Left hindlimb (tissue), 1 donor: ENCODE data around the gene KIF6.

ENCODE experiments used
- DNase-seq: peaks from one replicate; pipeline ENCODE4 v3.0.0-alpha.2; 2018

KIF6 gene

DNA sequence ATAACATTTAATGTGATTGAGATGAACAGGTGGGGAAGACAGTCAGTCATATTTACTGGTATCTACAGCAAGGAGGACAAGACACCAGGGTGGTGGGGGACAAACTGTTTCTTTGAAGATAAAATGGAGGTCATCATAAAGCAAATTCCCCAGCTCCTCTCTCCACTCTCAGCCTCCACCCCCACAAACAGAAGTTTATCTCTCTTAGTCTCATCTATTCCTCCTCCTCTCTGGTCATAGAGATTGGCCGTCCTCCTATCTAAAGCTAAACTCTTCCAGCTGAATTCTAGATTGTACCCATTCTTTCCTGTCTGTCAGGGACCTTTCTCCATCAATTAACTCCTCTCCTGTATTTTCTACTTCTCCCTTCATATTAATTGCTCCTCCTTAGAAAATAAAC, 71.1 kb downstream of the KIF6 start:
- no peak for DNase-seq

DNA sequence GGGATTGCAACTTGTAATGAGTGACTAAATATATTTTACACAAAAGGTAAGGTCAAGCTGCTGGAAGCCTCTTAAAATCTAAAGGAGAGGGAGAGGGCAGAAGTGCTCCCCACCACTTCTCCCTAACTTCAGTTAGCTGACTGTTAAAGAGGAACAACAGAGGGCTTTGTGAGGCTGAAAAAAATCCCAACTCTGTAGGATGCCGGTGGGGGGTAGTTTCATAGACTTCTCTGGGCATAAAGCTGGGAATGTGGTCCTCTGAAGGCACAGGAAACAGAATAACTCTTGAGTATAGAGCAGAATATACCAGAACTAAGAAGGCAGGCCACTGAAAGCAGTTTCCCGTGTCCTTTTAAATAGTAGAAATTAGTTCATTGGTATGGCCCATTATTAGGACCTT, 71.6 kb downstream of the KIF6 start:
- no peak for DNase-seq

- DNase-seq = no peak
Measured at GRCh38 chr6:39649996-39650395, 75.2 kb downstream of the KIF6 start.

- DNase-seq = no peak
Measured at GRCh38 chr6:39646751-39647420, 78.3 kb downstream of the KIF6 start.

DNA sequence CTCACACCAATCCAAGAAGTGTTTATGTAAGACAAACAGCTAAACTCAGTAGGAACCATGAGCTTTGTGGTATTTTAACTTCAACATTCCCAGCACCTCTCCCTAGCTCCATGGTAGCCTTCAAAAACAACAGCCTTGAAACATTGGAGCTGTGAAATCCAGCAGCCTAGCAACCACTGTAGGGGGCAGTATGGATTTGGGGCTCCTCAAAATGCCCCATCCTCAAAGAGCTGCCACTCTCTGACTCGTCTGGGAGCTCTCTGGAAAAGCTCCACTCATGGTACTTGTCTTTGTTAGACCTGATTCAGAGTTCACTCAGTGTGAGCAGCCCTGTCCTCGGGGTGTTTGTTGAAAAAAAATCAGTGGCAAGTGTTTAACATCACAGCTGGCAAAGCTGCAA, 82.9 kb downstream of the KIF6 start:
- DNase-seq = no peak

DNA sequence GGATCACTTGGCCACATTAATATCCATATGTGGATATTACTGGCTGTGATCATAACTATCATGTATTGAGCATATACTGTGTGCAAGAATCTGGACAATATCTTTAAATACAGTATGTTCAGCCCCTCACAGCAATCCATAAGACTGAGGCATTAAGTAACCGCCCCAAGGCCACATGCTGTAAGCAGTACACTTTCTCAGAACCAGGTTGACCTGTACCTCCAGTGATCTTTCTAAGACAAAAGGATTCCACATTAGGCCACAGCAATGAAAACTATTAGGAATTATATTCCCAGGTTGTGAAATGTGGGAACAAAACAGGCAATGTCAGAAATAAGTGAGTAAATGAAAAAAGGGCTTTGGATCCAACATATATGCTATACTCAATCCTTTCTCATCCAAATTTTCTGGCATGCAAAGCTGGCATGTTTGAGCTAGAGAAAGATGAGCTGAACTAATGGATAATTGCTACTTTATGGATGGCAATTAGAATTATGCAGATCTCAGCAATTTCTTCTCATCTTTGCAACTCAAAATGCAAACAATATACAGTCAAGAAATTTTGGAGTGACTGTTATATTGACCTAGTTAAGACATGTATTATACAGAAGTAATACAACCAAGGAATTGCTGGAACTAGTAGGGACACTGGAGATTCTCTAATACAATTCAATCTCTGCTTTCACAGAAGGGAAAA, 86.9 kb downstream of the KIF6 start:
- DNase-seq = no peak

DNA sequence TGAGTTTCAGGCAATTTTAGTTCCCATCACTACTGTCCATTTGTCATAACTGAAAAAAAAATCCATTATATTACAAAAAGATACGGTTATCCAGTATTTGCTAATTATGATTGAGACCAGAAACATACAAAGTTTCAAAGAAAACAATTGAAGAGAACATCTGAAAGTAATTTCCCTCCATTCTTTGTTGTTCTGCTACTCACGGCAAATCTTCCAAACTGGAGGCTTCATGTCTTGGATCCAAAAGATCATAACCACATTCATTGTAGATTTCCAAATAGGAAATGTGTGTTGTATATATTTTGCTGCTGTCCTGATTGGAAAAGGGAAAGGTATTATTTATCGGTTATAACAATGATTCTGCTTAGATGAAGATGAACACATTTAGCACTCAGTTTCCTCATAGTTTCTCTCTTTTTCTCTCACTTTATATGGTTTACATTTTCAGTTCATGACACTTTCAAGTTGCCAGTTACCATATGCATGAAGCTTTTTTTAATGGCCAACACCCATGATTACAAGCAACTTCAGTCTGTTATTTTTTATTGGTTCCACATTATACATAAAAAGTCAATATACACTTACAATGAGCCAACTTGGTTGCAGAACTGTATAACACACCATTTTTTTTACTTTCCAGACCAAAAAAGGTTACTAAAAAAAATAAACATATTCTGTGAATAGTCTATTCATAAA, 90.4 kb downstream of the KIF6 start:
- DNase-seq = no peak

DNA sequence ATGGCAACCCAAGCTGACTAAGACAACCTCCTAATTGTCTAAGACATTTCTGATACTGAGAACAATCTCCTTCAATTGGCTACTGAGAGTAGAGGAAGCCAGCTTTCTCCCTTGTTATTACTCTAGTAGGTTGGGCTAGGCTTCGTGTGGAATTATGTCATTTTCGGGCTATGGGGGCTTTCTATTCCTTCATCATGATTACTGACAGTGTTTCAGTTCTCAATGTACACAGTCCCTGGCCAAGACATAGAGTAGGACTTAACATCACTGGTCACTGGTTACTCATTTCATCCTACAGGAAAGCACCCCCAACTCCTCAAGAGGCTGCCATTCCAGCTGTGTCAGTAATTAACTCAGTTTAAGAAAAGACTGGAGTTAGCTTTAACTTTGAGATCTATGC, 100.0 kb downstream of the KIF6 start:
- DNase-seq = no peak

DNA sequence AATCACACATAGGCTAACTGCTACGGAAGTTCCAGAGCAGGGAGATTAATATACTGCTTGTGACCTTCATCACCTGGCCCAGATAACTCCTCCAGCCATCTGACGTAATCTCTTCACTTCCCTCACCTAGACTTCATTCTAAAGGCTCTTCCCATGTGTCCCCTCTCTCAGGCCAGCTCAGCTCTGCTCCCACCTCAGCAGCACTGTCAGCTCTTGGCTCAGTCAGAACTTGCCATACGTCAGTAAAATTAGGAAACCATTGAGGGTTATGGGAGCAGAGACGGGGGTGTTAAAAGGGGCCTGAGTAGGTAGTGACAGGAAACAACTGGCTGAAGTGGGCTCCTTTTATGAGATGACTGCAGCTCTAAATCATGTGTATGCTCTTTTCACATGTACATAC, 101.5 kb downstream of the KIF6 start:
- no peak for DNase-seq

- DNase-seq = no peak
Measured at GRCh38 chr6:39617520-39617919, 107.7 kb downstream of the KIF6 start.

- DNase-seq = no peak
Measured at GRCh38 chr6:39617026-39617425, 108.2 kb downstream of the KIF6 start.

DNA sequence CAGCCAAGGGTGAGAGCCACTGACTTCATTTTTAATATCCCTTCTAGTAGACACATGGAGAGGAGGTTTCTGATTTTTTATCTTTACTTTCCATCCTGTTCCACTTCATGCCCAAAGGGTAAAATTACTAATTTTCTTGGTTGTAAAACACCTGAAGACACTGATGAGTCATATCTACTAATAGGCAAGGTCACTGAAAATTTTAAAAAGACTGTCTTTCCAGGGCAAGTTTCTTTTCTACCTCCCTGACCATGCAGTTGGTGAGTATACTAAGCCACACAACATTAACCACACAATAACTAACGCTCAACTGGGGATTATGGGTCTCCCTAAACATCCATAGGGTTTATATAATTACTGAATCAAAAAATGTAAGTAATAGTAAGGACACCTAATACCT, 109.6 kb downstream of the KIF6 start:
- no peak for DNase-seq

DNA sequence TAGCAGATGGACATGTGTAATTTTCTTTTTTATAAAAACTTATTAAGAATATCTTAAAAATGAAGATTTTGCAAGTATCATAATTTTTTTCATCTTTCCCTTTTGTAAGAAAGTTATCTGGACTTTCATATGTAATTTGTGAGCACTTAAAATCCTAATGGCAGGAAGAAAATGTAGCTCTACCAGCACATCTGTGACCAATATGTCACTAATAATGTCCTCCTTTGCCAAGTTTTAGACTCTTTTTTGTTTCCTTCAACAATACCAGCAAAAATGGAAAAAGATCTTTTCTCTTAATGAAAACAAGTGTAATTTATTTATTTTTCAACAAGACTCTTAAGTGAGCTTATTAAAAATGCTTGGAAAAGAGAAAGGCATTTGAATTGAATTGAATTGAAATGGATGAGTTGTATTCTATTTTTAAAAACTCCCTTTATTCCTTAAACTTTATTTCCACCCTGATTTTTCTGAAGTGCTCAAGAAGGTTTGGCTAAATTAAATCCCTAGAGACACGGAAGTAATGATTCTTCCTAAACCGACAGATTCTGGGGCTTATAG, 110.7 kb downstream of the KIF6 start:
- DNase-seq = no peak

DNA sequence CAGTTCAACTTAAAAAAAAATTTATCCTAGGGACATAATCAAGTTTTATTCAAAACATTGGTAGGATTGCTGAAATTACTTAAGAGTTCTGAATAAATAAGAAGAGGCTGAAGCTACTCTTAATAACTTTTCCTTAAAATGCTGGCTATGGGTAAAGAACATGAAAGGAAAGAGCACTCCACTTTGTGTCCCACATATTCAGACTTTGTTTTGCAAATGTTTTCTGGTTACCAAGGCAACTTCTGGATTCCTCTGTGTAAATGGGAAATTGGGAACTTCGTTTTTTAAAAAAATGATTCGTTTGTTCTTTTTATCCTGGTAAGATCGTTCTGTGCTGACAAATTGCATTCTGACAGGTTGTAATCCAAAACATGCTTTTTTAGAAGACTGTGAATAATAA, 115.0 kb downstream of the KIF6 start:
- no peak for DNase-seq

- DNase-seq = no peak
Measured at GRCh38 chr6:39608652-39609345, 116.4 kb downstream of the KIF6 start.

GRCh38 chr6:39602601-39603519, 122.3 kb downstream of the KIF6 start:
- no peak for DNase-seq

- DNase-seq = no peak
Measured at GRCh38 chr6:39599973-39600372, 125.2 kb downstream of the KIF6 start.

DNA sequence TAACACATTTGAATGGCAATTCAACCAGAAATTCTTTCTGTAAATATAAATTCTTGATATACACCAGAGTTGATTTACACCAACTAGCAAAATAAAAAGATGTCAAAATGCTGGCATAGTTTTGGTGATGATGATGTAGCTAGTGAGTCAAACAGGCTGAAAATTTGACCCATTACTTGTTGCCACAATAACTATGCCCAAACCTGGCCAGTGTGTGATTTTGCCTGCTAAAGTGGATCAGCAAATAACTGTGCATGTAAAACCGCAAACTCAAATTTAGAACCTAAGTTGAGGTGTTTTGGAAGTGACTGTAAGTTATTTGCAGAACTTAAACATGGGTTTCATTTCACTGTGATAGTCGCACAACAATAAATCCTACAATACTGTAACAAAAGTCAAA, 125.9 kb downstream of the KIF6 start:
- no peak for DNase-seq

DNA sequence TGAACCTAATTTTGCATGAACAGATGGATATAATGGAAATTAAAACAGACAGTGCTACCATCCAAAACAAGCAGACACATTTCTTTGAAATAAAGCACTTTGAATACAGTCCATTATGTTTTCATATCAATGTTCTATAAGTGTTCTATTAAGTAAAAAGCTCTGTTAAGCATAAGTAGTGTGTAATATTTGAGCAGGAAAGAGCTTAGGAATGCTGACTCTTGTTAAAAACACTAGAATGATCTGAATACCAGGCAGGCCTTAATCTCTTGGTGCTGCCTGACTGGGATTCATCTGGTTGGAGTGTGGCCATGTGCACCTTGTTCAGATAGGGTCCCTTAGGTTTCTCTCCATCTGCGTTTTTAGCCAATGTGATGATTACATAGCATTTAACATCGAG, 130.9 kb downstream of the KIF6 start:
- DNase-seq = no peak

DNA sequence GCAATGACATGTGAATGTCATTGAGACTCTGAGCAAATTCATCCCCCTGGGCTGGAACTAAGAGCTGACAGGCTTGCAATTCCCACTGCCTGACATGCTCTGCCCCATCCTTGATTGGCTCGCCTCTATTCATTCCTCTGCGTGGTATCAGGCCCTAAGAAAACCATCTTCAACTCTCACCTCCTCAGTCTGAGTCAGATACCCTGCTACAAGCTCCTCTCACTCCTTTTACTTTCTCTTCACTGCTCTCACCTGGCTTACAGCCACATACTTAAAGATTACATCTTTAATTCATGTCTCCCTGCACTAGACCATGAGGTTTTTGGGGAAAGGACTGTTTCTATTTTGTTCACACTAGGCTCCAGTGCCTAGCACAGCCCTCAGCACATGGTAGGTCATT, 131.6 kb downstream of the KIF6 start:
- no peak for DNase-seq

GRCh38 chr6:39590871-39591393, 134.3 kb downstream of the KIF6 start:
- DNase-seq = no peak

- no peak for DNase-seq
Measured at GRCh38 chr6:39587080-39587479, 138.1 kb downstream of the KIF6 start.
